MV-4-11 (cell line): ENCODE results near the gene ACTN2.

Experiments used
- DNase-seq: peaks from one replicate; lab custom pipeline; 2025; lab: John Stamatoyannopoulos, UW

ACTN2 gene

DNA sequence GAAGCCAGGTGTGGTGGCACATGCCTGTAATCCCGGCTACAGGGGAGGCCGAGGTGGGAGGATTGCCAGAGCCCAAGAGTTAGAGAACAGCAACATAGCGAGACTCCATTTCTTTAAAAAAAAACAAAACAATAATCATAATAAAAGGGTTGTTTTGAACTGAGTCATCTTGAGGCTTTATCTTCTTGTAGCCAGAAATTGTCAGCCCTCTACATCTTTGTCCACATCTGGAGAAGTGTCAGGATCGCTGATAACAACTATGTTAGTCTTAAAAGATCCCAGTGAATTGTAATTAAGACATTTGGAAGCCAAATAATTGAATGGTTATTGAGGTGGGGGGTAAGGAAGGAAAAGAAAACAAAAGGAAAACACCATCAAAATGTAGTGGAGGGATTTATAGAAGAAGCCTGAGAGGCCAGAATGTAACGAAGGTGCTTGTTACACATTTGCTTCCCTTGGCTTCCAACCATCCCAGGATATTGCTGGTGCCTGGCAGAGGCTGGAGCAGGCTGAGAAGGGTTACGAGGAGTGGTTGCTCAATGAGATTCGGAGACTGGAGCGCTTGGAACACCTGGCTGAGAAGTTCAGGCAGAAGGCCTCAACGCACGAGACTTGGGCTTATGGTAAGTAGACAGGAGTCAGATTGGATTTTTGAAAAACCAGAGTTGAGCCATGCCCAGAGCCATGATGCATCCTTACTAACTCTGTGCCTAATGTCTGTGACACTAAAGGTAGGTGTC is 56.3 kb downstream of the ACTN2 start:
- DNase-seq = no peak

- no peak for DNase-seq
These were observed 58.2 kb downstream of the ACTN2 start for GRCh38 chr1:236744533-236744932.

DNA sequence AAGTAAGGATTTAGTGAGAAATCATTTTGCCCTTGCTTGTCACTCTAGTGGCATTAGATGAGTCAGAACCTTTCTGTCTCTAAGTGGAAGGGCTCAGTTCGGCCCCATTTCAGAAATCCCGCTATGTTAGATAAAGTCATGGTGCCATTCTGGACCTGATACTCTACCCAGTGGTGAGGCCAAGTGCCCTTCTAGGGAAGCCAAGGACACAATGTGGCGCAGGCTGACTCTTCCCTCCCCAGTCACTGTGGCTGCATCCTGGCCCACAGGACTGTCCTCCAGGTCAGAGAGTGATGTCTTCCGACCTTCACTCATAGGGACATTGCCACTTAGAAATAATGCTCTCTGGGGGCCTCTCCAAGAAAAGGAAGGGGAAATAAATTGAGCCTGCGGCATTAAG is 60.5 kb downstream of the ACTN2 start:
- no peak for DNase-seq

- no peak for DNase-seq
These were observed 61.1 kb downstream of the ACTN2 start for GRCh38 chr1:236747311-236747985.

- DNase-seq = no peak
These were observed 62.1 kb downstream of the ACTN2 start for GRCh38 chr1:236748268-236748870.

GRCh38 chr1:236750928-236751327 is 64.6 kb downstream of the ACTN2 start:
- DNase-seq = peak; percentile 34

GRCh38 chr1:236751385-236751784 is 65.1 kb downstream of the ACTN2 start:
- no peak for DNase-seq

DNA sequence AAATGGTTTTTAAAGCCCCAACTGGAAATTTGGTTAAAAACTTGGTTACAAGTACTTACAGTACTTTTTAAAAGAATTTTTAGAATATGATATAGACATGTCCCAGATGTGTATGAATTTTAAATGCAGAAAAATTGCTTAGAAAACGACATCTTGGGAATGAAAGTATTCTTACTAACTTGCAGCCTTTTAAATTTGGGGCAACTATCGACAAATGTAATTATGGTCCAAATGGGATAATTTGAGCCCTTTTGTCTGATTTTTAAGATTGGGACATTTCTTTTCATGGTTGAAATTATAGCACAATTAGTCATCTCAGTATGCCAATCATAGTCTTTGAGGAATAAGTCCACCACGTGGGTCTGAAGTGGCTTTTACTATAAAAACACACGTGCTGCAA is 65.6 kb downstream of the ACTN2 start:
- DNase-seq = no peak

GRCh38 chr1:236753516-236753915 is 67.2 kb downstream of the ACTN2 start:
- DNase-seq = peak; percentile 10

DNA sequence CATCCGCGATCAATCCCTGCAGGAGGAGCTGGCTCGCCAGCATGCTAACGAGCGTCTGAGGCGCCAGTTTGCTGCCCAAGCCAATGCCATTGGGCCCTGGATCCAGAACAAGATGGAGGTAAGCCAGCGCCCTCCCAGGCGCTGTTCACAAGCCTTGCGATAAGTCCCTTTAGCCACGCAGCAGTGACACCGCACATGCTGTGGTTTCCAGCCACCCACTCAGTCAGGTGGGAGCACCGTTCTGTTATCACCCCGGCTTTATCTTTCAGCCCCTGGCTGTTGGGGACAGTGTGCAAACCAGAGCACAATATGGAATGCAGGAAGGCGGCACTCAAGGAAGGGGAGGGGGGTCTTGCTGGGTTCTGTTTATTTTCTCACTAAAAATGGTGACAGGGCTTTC is 67.7 kb downstream of the ACTN2 start:
- no peak for DNase-seq

DNA sequence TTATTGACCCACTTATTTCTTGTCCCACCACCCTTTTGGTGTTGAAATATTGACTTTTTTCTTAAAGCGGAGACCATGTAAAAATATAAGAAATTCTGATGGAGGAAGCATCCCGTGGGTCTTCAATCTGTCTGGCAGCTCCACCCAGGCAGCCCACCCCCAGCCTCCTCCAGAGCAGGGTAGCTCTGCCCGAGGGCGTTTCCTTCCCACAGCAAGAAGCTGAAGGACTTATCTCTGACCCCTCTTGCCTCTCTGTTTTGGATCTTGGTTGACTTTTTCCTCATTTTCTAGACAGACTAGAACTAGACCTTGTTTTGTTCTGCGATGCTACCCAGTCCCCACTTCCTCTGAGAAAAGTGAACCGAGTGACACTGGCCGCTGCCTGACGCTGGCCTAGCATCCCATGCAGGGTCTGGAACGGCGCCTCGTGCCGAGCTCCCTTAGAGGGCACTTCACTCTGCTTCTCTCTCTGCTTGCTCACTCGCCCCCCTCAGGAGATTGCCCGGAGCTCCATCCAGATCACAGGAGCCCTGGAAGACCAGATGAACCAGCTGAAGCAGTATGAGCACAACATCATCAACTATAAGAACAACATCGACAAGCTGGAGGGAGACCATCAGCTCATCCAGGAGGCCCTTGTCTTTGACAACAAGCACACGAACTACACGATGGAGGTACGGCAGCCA is 68.4 kb downstream of the ACTN2 start:
- no peak for DNase-seq

- DNase-seq = no peak
These were observed 71.3 kb downstream of the ACTN2 start for GRCh38 chr1:236757640-236758039.

- peak; percentile 55 for DNase-seq
These were observed 73.1 kb downstream of the ACTN2 start for GRCh38 chr1:236759252-236759859.

DNA sequence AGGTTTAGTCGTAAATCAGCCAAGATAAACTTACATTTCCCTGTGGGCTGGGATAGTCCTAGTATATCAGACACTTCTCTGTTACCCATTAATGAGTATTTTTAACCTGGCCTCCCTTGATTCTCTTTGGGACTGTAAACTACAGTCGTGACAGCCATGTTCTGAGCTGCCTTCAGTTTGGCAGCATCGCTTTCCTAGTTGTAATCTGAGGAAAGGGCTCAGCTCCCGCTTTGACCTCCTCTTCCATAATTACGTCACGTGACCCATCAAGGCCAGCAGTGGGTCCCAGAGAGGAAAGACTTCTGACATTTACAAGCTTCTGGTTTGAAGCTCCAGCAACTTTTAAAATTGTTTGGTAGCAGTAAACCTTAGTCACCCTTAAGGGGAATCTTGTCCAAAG is 74.2 kb downstream of the ACTN2 start:
- DNase-seq = no peak

DNA sequence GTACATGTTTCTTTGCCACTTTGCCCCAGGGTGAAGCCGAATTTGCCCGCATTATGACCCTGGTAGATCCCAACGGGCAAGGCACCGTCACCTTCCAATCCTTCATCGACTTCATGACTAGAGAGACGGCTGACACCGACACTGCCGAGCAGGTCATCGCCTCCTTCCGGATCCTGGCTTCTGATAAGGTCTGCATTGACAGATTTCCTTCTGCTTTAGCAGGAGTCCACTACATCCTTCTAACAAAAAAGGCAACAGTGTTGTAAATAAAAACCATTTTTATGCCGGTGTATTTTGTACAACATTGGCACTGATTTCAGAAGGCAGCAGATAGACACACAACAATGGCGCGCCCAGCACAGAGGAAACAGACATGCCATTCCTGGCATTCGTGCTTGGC is 74.7 kb downstream of the ACTN2 start:
- no peak for DNase-seq

- no peak for DNase-seq
These were observed 75.3 kb downstream of the ACTN2 start for GRCh38 chr1:236761397-236762132.

- DNase-seq = no peak
These were observed 76.1 kb downstream of the ACTN2 start for GRCh38 chr1:236762410-236762809.

DNA sequence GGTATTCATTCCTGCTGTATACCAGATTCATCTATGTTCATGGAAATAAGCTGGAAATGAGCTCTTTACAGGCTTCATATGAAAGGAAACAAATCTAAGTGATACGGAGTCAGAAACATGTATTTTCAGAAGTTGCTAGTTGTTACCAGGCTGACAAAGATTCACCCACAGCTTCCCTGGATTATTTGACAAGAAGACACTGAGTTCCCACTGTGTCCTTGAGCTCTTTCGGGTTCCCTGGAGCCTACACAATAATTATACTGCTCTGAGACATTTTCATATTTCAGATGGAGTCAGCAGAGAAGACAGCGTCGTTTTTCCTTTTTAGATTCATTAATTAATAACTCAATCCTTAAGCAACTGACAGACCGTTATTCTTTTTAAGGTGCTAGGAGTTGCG is 79.5 kb downstream of the ACTN2 start:
- no peak for DNase-seq

GRCh38 chr1:236766506-236766905 is 80.2 kb downstream of the ACTN2 start:
- DNase-seq = no peak

DNA sequence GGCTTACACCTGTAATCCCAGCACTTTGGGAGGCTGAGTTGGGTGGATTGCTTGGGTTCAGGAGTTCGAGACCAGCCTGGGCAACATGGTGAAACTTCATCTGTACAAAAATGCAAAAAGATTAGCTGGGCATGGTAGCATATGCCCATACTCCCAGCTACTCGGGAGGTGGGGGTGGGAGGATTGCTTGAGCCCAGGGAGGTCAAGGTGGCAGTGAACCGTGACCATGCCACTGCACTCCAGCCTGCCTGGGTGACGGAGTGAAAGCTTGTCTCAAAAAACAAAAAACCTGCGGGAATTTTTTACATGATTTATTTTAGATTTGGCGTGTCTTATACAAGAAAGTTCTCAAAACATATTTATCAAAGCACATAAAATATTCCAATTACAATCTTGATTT is 81.0 kb downstream of the ACTN2 start:
- DNase-seq = no peak

DNA sequence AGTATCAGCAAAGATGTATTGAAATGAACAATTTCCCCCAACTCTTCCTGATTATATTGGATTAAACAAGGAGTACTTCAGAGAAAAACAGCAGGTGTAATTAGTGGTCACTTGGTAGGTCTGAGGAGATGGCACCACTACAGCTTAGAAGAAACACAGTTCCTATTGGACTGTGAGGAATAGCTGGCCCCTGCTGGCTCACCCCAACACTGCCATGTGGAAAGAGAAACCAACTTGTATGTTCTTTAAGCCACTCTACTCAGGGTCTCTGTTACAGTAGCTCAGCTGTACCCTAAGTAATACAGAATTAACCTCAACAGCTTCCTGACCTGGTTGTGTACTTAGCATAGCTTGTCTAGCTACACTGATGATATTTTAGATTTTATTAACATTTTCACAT is 82.3 kb downstream of the ACTN2 start:
- DNase-seq = no peak

DNA sequence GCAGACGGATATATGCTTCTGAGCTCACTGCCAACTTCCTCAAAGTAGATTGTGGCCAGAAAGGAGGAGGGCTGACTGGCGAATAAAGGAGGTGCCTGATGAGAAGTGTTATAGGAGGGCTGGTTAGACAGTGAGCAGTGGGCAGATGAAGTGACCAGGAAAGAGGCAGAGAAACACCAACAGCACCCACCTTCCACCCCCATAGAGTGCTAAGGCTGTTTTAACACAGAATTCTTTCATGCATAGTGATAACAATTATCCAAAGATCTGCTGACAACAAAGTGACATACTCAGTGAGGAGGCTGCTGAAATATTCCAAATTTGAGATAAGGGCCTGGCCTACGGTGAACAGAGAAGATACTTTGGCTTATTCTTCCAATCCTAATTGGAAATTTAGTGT is 87.6 kb downstream of the ACTN2 start:
- peak; percentile 53 for DNase-seq
